GM23248 (cell line): ENCODE measurements around the gene PTPRN2. TPM values are rescaled to one million over a fixed set of nuclear protein-coding genes. Genes with fewer than 3 reads are reported as not detected.

Experiments
- DNase-seq: peaks from one replicate; pipeline ENCODE4 v3.0.0-alpha.2; 2015
- H2AFZ ChIP-seq: fragments of 200-600 bp; sonication (generic); 2 replicates; pipeline ENCODE4 v1.6.1; 2016; ENCODE audit warnings: antibody characterized with exemption
- H3F3A ChIP-seq: fragments of 200-600 bp; sonication (generic); 2 replicates; pipeline ENCODE4 v1.6.1; 2016; ENCODE audit warnings: mild to moderate bottlenecking, antibody characterized with exemption, mixed run types; ENCODE audit not compliant: insufficient read depth
- H3K27ac ChIP-seq: fragments of 200-600 bp; sonication (generic); 2 replicates; pipeline ENCODE4 v1.5.1; 2016; ENCODE audit warnings: mild to moderate bottlenecking
- H3K27me3 ChIP-seq: fragments of 200-600 bp; sonication (generic); replicated peaks from 2 replicates; pipeline ENCODE4 v1.6.1; 2016; ENCODE audit warnings: mild to moderate bottlenecking; ENCODE audit not compliant: insufficient read depth
- H3K36me3 ChIP-seq: fragments of 200-600 bp; sonication (generic); 2 replicates; pipeline ENCODE4 v1.6.1; 2016; ENCODE audit warnings: low read depth, mild to moderate bottlenecking
- H3K4me1 ChIP-seq: fragments of 200-600 bp; sonication (generic); 2 replicates; pipeline ENCODE4 v1.6.1; 2016; ENCODE audit warnings: mild to moderate bottlenecking; ENCODE audit not compliant: insufficient read depth
- H3K4me2 ChIP-seq: fragments of 200-600 bp; sonication (generic); one replicate; pipeline ENCODE4 v1.6.1; 2016; ENCODE audit warnings: mild to moderate bottlenecking; ENCODE audit not compliant: unreplicated experiment
- H3K4me3 ChIP-seq: fragments of 200-600 bp; sonication (generic); 2 replicates; pipeline ENCODE4 v1.5.1; 2016; ENCODE audit warnings: mild to moderate bottlenecking
- H3K79me2 ChIP-seq: fragments of 200-600 bp; sonication (generic); 2 replicates; pipeline ENCODE4 v1.6.1; 2016; ENCODE audit warnings: mild to moderate bottlenecking; ENCODE audit not compliant: insufficient read depth
- H3K9ac ChIP-seq: fragments of 200-600 bp; sonication (generic); 2 replicates; pipeline ENCODE4 v1.6.1; 2016; ENCODE audit warnings: mild to moderate bottlenecking
- H3K9me2 ChIP-seq: fragments of 200-600 bp; sonication (generic); 2 replicates; pipeline ENCODE4 v1.6.1; 2016; ENCODE audit warnings: mixed run types, mild to moderate bottlenecking, moderate library complexity; ENCODE audit not compliant: insufficient read depth
- H3K9me3 ChIP-seq: fragments of 200-600 bp; sonication (generic); one replicate; pipeline ENCODE4 v1.6.1; 2017; ENCODE audit warnings: low read depth
- H4K20me1 ChIP-seq: fragments of 200-600 bp; sonication (generic); 2 replicates; pipeline ENCODE4 v1.6.0; 2016; ENCODE audit not compliant: insufficient read depth
- EZH2 ChIP-seq: fragments of 200-600 bp; sonication (generic); IDR thresholded peaks from 2 replicates; pipeline ENCODE4 v1.6.1; 2018; ENCODE audit warnings: antibody characterized with exemption, mild to moderate bottlenecking; ENCODE audit not compliant: insufficient read depth, poor library complexity, severe bottlenecking
- EZH2phosphoT487 ChIP-seq: fragments of 200-600 bp; sonication (generic); IDR thresholded peaks from 2 replicates; pipeline ENCODE4 v1.6.1; 2018; ENCODE audit warnings: antibody characterized with exemption, moderate library complexity, mild to moderate bottlenecking, low read depth; ENCODE audit not compliant: insufficient read depth
- WGBS, 2 experiments: methylation state at CpG; one replicate each; pipeline ENCODE4 v1.1.6; 2015 to 2017; ENCODE audit warnings: low lambda C conversion rate in 2 of 2, low coverage in 1 of 2; ENCODE audit errors: missing lambda C conversion rate in 2 of 2; 5-methylcytosine and 5-hydroxymethylcytosine counted together
- in situ Hi-C: fragments of 300-500 bp; cut with MboI; formaldehyde crosslinking; loops from 2 replicates; pipeline ENCODE4 v1.15.0; 2020
- polyA plus RNA-seq: library from polyadenylated mRNA; unstranded; fragments of >200 nt; fragmentation: Nextera tagmentation; extraction: Ambion mirVana; gene quantifications from 2 replicates; pipeline ENCODE4 v1.2.1, GENCODE V29; 2016
- total RNA-seq: library from RNA; depleted of rRNA; stranded (reverse); fragments of >200 nt; shearing (Covaris generic); gene quantifications from 2 replicates; pipeline ENCODE4 v1.2.3, GENCODE V29; 2014

The PTPRN2 gene
- total and polyA plus RNA-seq, 2 experiments from 2014 or later = 0.13 TPM; not detected in 1

DNA sequence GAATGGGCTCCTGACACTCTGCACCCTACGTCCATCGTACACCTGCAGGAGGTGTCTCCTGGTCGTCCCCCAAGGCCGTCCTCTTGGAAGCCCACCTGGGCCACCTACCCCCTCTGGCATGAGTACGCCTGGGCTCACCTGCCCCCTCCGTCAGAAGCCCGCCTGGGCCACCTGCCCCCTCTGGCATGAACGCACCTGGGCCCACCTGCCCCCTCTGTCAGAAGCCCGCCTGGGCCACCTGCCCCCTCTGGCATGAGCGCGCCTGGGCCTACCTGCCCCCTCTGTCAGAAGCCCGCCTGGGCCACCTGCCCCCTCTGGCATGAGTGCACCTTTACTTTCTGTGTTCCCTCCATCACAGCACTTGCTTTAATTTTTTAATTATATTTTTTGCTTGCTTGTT, 401.2 kb downstream of the PTPRN2 start:
- 59 to 77% methylated on average over 5 to 12 of the region's 12 CpGs for WGBS, 2 experiments
- H3K4me3 ChIP-seq = no peak overlapping the region
- in situ Hi-C loops = no loop called here
- H3K36me3 ChIP-seq = no peaks in the 10 kb centered on the region
- no peak overlapping the region for H3K9ac ChIP-seq
- H3K27ac ChIP-seq = no peak overlapping the region
- no peaks in the 10 kb centered on the region for H3F3A ChIP-seq
- H3K4me1 ChIP-seq = no peaks in the 10 kb centered on the region
- H4K20me1 ChIP-seq = no peaks in the 10 kb centered on the region
- no peaks in the 10 kb centered on the region for H3K9me3 ChIP-seq
- TF ChIP-seq EZH2phosphoT487 (no peak), EZH2 (no peak)
- no peaks in the 10 kb centered on the region for H3K27me3 ChIP-seq
- H3K9me2 ChIP-seq = no peaks in the 10 kb centered on the region
- no peak overlapping the region for H2AFZ ChIP-seq
- H3K79me2 ChIP-seq = no peaks in the 10 kb centered on the region
- no peak overlapping the region for H3K4me2 ChIP-seq
- DNase-seq = no peak

DNA sequence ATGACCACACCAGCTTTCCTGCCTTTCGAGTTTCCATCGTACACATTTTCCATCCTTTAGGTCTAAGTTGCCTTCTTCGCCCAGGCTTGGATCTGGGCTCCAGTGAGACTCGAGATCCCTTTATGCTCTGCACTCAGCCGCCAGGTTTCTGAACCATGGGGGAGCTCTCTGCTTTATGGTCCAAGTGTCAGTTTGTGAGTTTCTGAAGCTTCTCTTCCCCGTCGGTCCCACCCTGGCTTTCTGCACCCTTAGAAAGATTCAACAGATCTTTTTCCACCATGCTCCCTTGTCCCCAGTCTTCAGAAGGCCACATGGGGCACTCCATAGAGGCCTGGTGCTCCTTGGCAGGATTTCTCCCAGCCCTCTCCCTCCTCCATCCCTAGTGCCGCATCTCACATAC, 402.0 kb downstream of the PTPRN2 start:
- Histone ChIP-seq H3K4me1 (no peaks in the 10 kb centered on the region), H3K4me2 (no peak overlapping the region), H2AFZ (no peak overlapping the region), H3K9ac (no peak overlapping the region), H3K27me3 (no peaks in the 10 kb centered on the region), H3K9me3 (no peaks in the 10 kb centered on the region), H4K20me1 (no peaks in the 10 kb centered on the region), H3K79me2 (no peaks in the 10 kb centered on the region), H3K9me2 (no peaks in the 10 kb centered on the region), H3K4me3 (no peak overlapping the region), H3K36me3 (no peaks in the 10 kb centered on the region), H3F3A (no peaks in the 10 kb centered on the region), H3K27ac (no peak overlapping the region)
- TF ChIP-seq EZH2 (no peak), EZH2phosphoT487 (no peak)
- 35 to 46% methylated on average over 8 of the region's 8 CpGs for WGBS, 2 experiments
- in situ Hi-C loops = no loop called here
- DNase-seq = no peak

DNA sequence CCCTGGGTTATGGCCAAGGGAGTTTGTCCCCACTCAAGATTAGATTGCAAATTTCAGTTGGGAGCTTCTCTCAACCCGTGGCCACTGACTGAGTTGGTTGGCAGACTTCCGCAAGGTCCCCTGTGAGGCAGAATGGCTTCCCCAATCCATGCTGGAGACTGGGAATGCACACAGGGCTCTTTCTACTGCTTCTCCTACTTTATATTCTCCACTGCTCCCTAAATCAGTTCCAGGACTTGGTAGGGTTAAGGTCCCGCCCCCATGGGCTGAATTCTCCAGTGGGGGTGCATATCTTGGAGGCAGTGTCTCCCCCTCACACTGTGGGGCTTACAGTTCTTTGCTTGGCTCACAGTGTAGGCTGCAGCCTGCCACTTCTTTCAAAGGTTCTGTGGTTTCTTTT, 404.2 kb downstream of the PTPRN2 start:
- no peak for TF ChIP-seq EZH2phosphoT487
- TF ChIP-seq EZH2 = no peak
- no peaks in the 10 kb centered on the region for H3K4me1 ChIP-seq
- H4K20me1 ChIP-seq = no peaks in the 10 kb centered on the region
- no peaks in the 10 kb centered on the region for H3K9me2 ChIP-seq
- H3K36me3 ChIP-seq = no peaks in the 10 kb centered on the region
- no peak overlapping the region for H3K9ac ChIP-seq
- in situ Hi-C loops = no loop called here
- no peaks in the 10 kb centered on the region for H3K9me3 ChIP-seq
- H3K4me2 ChIP-seq = no peak overlapping the region
- no peaks in the 10 kb centered on the region for H3F3A ChIP-seq
- no peak for DNase-seq
- WGBS, 2 experiments = 22 to 23% methylated on average over 3 of the region's 3 CpGs
- no peaks in the 10 kb centered on the region for H3K27me3 ChIP-seq
- H3K4me3 ChIP-seq = no peak overlapping the region
- H3K79me2 ChIP-seq = no peaks in the 10 kb centered on the region
- no peak overlapping the region for H2AFZ ChIP-seq
- H3K27ac ChIP-seq = no peak overlapping the region

DNA sequence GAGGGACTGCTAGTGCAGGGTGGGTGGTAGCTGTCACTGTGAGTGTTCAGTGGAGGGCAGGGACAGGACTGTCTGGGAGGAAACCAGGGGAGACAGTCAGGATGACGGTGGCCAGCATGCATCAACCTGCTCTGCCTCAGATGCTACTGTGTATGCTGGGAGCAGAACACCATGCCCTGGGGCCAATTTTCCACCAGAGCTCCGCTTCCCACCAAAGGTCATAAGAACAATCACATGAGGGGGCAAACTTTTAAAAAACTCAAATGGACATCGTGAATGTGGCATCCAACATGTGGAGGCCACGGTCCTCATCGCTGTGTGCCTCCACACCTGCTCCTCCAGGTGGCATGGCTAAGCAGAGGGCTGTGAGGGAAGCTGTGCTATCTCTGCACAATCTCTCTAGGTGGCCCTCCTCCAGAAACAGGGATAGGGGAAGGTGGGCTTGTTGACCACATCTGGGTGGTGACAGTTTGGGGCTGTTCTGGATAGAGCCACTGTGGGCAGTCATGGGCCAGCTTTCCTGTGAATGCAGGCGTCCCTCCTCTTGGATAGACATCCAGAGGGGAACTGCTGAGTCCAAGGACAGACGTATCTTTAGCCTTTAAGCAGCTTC, 411.0 kb downstream of the PTPRN2 start:
- WGBS, 2 experiments = 19 to 26% methylated on average over 7 of the region's 7 CpGs
- DNase-seq = no peak
- H3K9ac ChIP-seq = no peak overlapping the region
- in situ Hi-C loops = no loop called here
- no peak for TF ChIP-seq EZH2phosphoT487
- TF ChIP-seq EZH2 = no peak
- no peak overlapping the region for H2AFZ ChIP-seq
- no peaks in the 10 kb centered on the region for H3K9me3 ChIP-seq
- H4K20me1 ChIP-seq = no peaks in the 10 kb centered on the region
- H3K9me2 ChIP-seq = no peaks in the 10 kb centered on the region
- no peak overlapping the region for H3K4me2 ChIP-seq
- no peak overlapping the region for H3K4me3 ChIP-seq
- H3K36me3 ChIP-seq = no peaks in the 10 kb centered on the region
- H3K27ac ChIP-seq = no peak overlapping the region
- H3K27me3 ChIP-seq = no peaks in the 10 kb centered on the region
- no peaks in the 10 kb centered on the region for H3K79me2 ChIP-seq
- no peaks in the 10 kb centered on the region for H3K4me1 ChIP-seq
- H3F3A ChIP-seq = no peaks in the 10 kb centered on the region

DNA sequence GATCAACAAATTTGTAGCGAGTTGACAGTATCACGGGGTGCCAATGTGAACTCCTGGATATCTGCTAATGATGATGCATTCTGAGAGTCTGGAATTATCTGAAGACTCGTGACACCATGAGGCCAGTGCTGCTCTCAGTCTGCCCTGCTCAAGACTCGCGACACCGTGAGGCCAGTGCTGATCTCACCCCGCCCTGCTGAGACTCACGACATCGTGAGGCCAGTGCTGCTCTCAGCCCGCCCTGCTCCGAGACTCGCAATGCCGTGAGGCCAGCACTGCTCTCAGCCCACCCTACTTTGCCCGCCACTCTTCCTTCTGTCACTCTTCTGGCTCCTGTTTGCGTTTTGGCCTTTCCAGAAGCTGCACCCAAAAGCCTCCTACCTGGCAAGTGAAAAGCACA, 411.8 kb downstream of the PTPRN2 start:
- no peak for TF ChIP-seq EZH2
- no peak for TF ChIP-seq EZH2phosphoT487
- in situ Hi-C loops = no loop called here

More for the DNA sequence above, 411.8 kb downstream of the PTPRN2 start:
- Histone ChIP-seq H3K4me1 (no peaks in the 10 kb centered on the region), H3K4me3 (no peak overlapping the region), H3K79me2 (no peaks in the 10 kb centered on the region), H3K9me3 (no peaks in the 10 kb centered on the region), H3K27me3 (no peaks in the 10 kb centered on the region), H2AFZ (no peak overlapping the region), H3K9me2 (no peaks in the 10 kb centered on the region), H3K36me3 (no peaks in the 10 kb centered on the region), H4K20me1 (no peaks in the 10 kb centered on the region), H3F3A (no peaks in the 10 kb centered on the region), H3K4me2 (no peak overlapping the region), H3K27ac (no peak overlapping the region), H3K9ac (no peak overlapping the region)
- no peak for DNase-seq
- WGBS, 2 experiments = 36 to 41% methylated on average over 15 of the region's 15 CpGs
